ENCODE measurements around the gene XPO6.

DNA sequence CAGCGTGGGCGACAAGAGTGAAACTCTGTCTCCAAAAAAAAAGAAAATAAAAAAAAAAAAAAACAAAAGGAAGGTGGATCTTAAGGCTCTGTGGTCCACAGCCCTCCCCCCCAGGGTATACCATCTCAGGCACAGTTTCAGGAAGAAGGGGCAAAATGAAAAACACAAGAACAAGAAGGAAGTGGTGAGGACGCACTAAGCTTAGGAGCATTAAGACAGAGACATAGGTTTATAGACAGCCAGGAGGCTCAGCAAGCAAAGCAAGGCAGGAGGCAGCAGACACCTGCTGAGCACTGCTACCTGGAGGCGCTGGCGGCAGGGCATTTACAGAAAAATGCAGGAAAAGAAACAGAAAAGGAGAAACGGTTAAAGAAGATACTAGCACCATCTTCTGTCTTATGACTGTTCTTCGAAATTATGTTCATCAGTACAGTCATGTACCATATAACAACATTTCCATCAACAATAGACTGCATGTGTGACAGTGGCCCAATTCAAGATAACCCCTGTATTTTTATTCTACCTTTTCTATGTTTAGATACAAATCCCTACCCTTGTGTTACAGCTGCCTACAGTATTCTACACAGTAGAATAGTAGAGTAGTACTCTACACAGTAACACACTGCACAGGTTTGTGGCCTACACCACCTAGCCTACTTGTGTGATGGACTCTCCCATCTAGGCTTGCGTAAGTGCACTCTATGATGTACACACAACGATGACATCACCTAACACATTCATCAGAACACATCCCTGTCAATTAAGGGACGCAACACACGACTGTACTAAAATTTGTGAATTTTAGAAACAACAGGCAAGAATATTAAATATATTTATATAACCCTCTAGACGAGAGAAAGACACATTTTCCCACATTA is 62.5 kb downstream of the XPO6 start:
- TF ChIP-seq, protein P1, sequence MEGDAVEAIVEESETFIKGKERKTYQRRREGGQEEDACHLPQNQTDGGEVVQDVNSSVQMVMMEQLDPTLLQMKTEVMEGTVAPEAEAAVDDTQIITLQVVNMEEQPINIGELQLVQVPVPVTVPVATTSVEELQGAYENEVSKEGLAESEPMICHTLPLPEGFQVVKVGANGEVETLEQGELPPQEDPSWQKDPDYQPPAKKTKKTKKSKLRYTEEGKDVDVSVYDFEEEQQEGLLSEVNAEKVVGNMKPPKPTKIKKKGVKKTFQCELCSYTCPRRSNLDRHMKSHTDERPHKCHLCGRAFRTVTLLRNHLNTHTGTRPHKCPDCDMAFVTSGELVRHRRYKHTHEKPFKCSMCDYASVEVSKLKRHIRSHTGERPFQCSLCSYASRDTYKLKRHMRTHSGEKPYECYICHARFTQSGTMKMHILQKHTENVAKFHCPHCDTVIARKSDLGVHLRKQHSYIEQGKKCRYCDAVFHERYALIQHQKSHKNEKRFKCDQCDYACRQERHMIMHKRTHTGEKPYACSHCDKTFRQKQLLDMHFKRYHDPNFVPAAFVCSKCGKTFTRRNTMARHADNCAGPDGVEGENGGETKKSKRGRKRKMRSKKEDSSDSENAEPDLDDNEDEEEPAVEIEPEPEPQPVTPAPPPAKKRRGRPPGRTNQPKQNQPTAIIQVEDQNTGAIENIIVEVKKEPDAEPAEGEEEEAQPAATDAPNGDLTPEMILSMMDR (IDR thresholded peaks at IDR 0.05; ENCODE audit: insufficient read depth, low read length): no peak
- TF ChIP-seq POLR2AphosphoS5 (IDR thresholded peaks at IDR 0.05; ENCODE audit: low read depth): no peak
- no peak for TF ChIP-seq GABPA (IDR thresholded peaks at IDR 0.05; ENCODE audit: low read depth)
- no peak for TF ChIP-seq REST (IDR thresholded peaks at IDR 0.05; ENCODE audit: insufficient replicate concordance, low read depth)

Measured in HL-60 (cell line).